Omental fat pad (tissue), 4 donors: ENCODE results near the gene PCDHB1. TPM values are rescaled to one million over a fixed set of nuclear protein-coding genes. Genes with fewer than 3 reads are reported as not detected.
A peak's percentile ranks its signal among the peaks of the same experiment; 100 is the strongest.
"Not testable (repeated sequence)": the region's sequence is repeated elsewhere in the genome, so short reads cannot be mapped to it uniquely, and the experiment has no call there.

Source experiments
- ATAC-seq: fragments of 150-250 bp; one replicate; pipeline ENCODE4 v1.9.1; 2016; ENCODE audit warnings: mild to moderate bottlenecking, moderate library complexity; ENCODE audit not compliant: low FRiP score
- DNase-seq: peaks from one replicate; pipeline ENCODE4 v3.0.0-alpha.2; 2019; ENCODE audit warnings: low spot score
- CTCF ChIP-seq, 3 donors: fragments of 450-650 bp; IDR thresholded peaks; one replicate each; pipeline ENCODE4 v1.5.1; 2016 to 2017; ENCODE audit warnings: antibody characterized with exemption in 3 of 3, mild to moderate bottlenecking in 3 of 3, moderate library complexity in 2 of 3
- total RNA-seq, 4 donors: library from RNA; depleted of rRNA; stranded (reverse); fragments of >200 nt; gene quantifications; one replicate each; pipeline ENCODE4 v1.1.0, GENCODE V29; 2016

PCDHB1 gene
- total RNA-seq, 4 donors from 2014 or later, result under 0.01 to 0.09 TPM; not detected in 2

- no peak for TF ChIP-seq CTCF (IDR thresholded peaks at IDR 0.05)
- DNase-seq, result peak; percentile 27
- no peak for ATAC-seq
These were observed 49.1 kb downstream of the PCDHB1 start, which contains the start of gene PCDHB3 for GRCh38 chr5:141100243-141100805. TSS of gene PCDHB3 (plus strand) at chr5:141100473. CDS start at chr5:141100650, 177 bp downstream.

- no peak for TF ChIP-seq CTCF (IDR thresholded peaks at IDR 0.05)
- ATAC-seq, result no peak
- no peak for DNase-seq
These were observed 49.9 kb downstream of the PCDHB1 start for GRCh38 chr5:141101059-141101458.

GRCh38 chr5:141102070-141102469 is 50.9 kb downstream of the PCDHB1 start:
- DNase-seq, ATAC-seq: not testable (repeated sequence)

- ATAC-seq, DNase-seq: not testable (repeated sequence)
These were observed 51.3 kb downstream of the PCDHB1 start for GRCh38 chr5:141102471-141102870.

- no peak for ATAC-seq
- TF ChIP-seq CTCF (IDR thresholded peaks at IDR 0.05), result no peak
- no peak for DNase-seq
These were observed 54.2 kb downstream of the PCDHB1 start for GRCh38 chr5:141105350-141105749.

Other genes starting within 250 kb of the PCDHB1 start
- gene PCDHA4, start 244.3 kb upstream of the PCDHB1 start, total RNA-seq, result 1 to 10 TPM in 3 of 4 donors, under 1 TPM in 1; 0.60 to 1.5 (median 1.1) TPM
- under 1 TPM in 3 of 4 donors, not detected in 1; 0.31 to 0.47 (median 0.46) TPM for gene PCDHA5, start 229.8 kb upstream of the PCDHB1 start, total RNA-seq
- 1 to 10 TPM in 2 of 4 donors, under 1 TPM in 2; 0.12 to 1.5 (median 0.99) TPM for gene PCDHA6, start 223.4 kb upstream of the PCDHB1 start, total RNA-seq
- gene PCDHA7, start 217.1 kb upstream of the PCDHB1 start, total RNA-seq, result 1 to 10 TPM in 2 of 4 donors, under 1 TPM in 2; 0.12 to 1.4 (median 0.86) TPM
- under 1 TPM; 0.13 to 0.79 (median 0.35) TPM for gene PCDHA8, start 210.2 kb upstream of the PCDHB1 start, total RNA-seq
- gene PCDHA9, start 203.0 kb upstream of the PCDHB1 start, total RNA-seq, result under 1 TPM in 3 of 4 donors, not detected in 1; 0.44 to 0.79 (median 0.56) TPM
- gene PCDHA10, start 195.5 kb upstream of the PCDHB1 start, total RNA-seq, result 1 to 10 TPM in 2 of 4 donors, under 1 TPM in 2; 0.48 to 2.5 (median 1.5) TPM
- gene PCDHA11, start 182.4 kb upstream of the PCDHB1 start, total RNA-seq, result 1 to 10 TPM in 1 of 4 donors, under 1 TPM in 3; 0.16 to 1.2 (median 0.49) TPM
- 1 to 10 TPM in 2 of 4 donors, under 1 TPM in 2; 0.69 to 4.9 (median 1.1) TPM for gene PCDHA12, start 176.1 kb upstream of the PCDHB1 start, total RNA-seq
- 1 to 10 TPM in 3 of 4 donors, under 1 TPM in 1; 0.96 to 1.4 (median 1.2) TPM for gene PCDHA13, start 169.2 kb upstream of the PCDHB1 start, total RNA-seq
- 1 to 10 TPM in 2 of 4 donors, under 1 TPM in 2; 0.47 to 2.1 (median 0.87) TPM for gene PCDHAC1, start 125.1 kb upstream of the PCDHB1 start, total RNA-seq
- gene PCDHAC2, start 84.9 kb upstream of the PCDHB1 start, total RNA-seq, result 10 to 100 TPM in 1 of 4 donors, 1 to 10 TPM in 3; 3.1 to 10.0 (median 3.8) TPM
- 1 to 10 TPM; 2.2 to 4.9 (median 2.8) TPM for gene PCDHB2, start 43.2 kb downstream of the PCDHB1 start, total RNA-seq
- 1 to 10 TPM; 1.4 to 4.4 (median 1.9) TPM for gene PCDHB3, start 49.1 kb downstream of the PCDHB1 start, total RNA-seq
- gene PCDHB4, start 70.4 kb downstream of the PCDHB1 start, total RNA-seq, result 1 to 10 TPM; 1.2 to 6.9 (median 3.2) TPM
- gene PCDHB5, start 83.8 kb downstream of the PCDHB1 start, total RNA-seq, result 1 to 10 TPM; 1.1 to 6.5 (median 2.7) TPM
- 1 to 10 TPM in 1 of 4 donors, under 1 TPM in 3; 0.38 to 1.4 (median 0.47) TPM for gene PCDHB6, start 98.7 kb downstream of the PCDHB1 start, total RNA-seq
- 1 to 10 TPM in 3 of 4 donors, under 1 TPM in 1; 0.94 to 3.3 (median 1.5) TPM for gene PCDHB7, start 121.3 kb downstream of the PCDHB1 start, total RNA-seq
- under 1 TPM; 0.44 to 0.63 (median 0.53) TPM for gene PCDHB8, start 126.4 kb downstream of the PCDHB1 start, total RNA-seq
- gene PCDHB16, start 131.0 kb downstream of the PCDHB1 start, total RNA-seq, result 1 to 10 TPM; 2.3 to 6.1 (median 3.6) TPM
- 1 to 10 TPM; 1.3 to 4.7 (median 2.8) TPM for gene PCDHB9, start 135.8 kb downstream of the PCDHB1 start, total RNA-seq
- gene PCDHB10, start 141.0 kb downstream of the PCDHB1 start, total RNA-seq, result 1 to 10 TPM in 3 of 4 donors, under 1 TPM in 1; 0.96 to 3.6 (median 1.2) TPM
- gene PCDHB11, start 148.3 kb downstream of the PCDHB1 start, total RNA-seq, result 1 to 10 TPM; 1.3 to 2.4 (median 1.7) TPM
- 1 to 10 TPM; 1.9 to 4.4 (median 2.5) TPM for gene PCDHB12, start 157.3 kb downstream of the PCDHB1 start, total RNA-seq
- 1 to 10 TPM; 1.8 to 7.7 (median 3.0) TPM for gene PCDHB13, start 162.5 kb downstream of the PCDHB1 start, total RNA-seq
- gene PCDHB14, start 172.0 kb downstream of the PCDHB1 start, total RNA-seq, result 1 to 10 TPM; 2.0 to 7.1 (median 3.1) TPM
- 1 to 10 TPM; 2.0 to 6.0 (median 3.3) TPM for gene PCDHB15, start 194.0 kb downstream of the PCDHB1 start, total RNA-seq